Measurements from ENCODE around the gene IL23R.

The IL23R gene

DNA sequence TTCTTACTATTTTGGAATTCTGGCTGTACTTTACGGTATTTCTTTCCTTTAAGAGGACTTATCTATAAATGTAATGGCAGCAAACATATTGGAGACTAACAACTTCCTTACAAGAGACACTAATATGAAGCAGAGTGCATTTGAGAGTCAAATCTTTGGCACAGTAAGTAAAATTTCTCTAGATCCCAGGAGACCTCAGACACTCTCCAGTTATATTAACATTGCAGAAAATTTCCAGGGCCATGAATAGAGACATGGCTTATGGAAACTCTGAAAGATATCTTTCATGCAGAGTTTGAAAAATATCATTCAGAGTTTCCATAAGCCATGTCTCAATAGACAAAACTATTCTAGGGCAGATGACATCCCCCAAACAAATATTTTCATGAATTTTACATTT, 51.2 kb downstream of the IL23R start:
- TF ChIP-seq SUZ12 (IDR thresholded peaks at IDR 0.05; ENCODE audit: extremely low read depth, insufficient read depth, insufficient read length) (no peak), YY1 (IDR thresholded peaks at IDR 0.05; ENCODE audit: insufficient read depth, insufficient read length) (no peak), ZNF274 (IDR thresholded peaks at IDR 0.05; ENCODE audit: low read depth, low read length) (no peak)
- Histone ChIP-seq H3K9ac (ENCODE audit: insufficient read length, low read depth) (no peak overlapping the region), H3K36me3 (ENCODE audit: insufficient read depth, insufficient read length, low read length) (no peaks in the 10 kb centered on the region), H3K9me3 (ENCODE audit: insufficient read depth, low read length) (no peaks in the 10 kb centered on the region), H3K4me1 (ENCODE audit: insufficient read depth, insufficient read length) (peaks cover 2% of the 10 kb centered on the region), H3K27me3 (ENCODE audit: insufficient read depth, insufficient read length) (no peaks in the 10 kb centered on the region), H3K4me3 (ENCODE audit: insufficient read length, low read depth) (no peak overlapping the region)
- no peak for DNase-seq (ENCODE audit: low read depth, low spot score)

DNA sequence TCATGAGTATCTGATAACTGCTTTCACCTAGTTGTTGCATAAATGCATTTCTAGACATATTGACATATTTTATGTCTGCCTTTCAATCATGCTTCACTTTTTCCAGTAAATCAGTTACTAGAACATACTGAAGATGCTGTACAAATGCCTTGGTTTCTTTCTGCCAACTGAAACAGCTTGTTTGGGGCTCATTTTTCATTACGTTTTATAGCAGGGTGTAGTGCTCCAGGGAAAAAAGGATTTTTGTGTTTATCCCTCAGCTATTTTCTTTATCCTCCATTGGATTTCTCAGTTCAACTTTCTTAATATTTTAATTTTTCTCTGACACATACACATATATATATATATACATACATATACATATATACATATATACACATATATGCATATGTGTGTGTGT, 51.7 kb downstream of the IL23R start:
- TF ChIP-seq ZNF274 (IDR thresholded peaks at IDR 0.05; ENCODE audit: low read depth, low read length), result no peak
- no peak for TF ChIP-seq SUZ12 (IDR thresholded peaks at IDR 0.05; ENCODE audit: extremely low read depth, insufficient read depth, insufficient read length)
- no peak for TF ChIP-seq YY1 (IDR thresholded peaks at IDR 0.05; ENCODE audit: insufficient read depth, insufficient read length)
- H3K27me3 ChIP-seq (ENCODE audit: insufficient read depth, insufficient read length), result no peaks in the 10 kb centered on the region

DNA sequence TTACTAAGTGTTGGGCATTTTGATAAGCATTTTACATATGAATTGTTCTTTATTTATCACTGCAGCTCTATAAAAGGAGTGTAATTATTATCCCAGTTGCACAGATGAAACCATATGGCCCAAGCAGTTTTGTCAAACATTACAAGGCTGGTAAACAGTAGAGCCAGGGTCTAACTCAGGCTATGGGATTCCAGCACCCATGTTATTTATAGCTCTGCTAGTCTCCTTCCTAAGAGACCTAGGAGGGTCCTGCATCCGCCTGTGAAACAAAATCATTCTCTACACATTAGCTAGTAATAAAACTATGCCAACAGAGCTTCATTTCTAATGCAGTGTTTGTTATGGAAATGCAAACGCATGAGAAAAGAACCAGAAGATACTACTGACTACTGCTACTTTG, 58.6 kb downstream of the IL23R start:
- no peak for DNase-seq (ENCODE audit: low read depth, low spot score)
- Histone ChIP-seq H3K9ac (ENCODE audit: insufficient read length, low read depth) (no peak overlapping the region), H3K4me3 (ENCODE audit: insufficient read length, low read depth) (no peak overlapping the region), H3K4me1 (ENCODE audit: insufficient read depth, insufficient read length) (no peaks in the 10 kb centered on the region), H3K36me3 (ENCODE audit: insufficient read depth, insufficient read length, low read length) (no peaks in the 10 kb centered on the region), H3K9me3 (ENCODE audit: insufficient read depth, low read length) (peaks cover 14% of the 10 kb centered on the region; the same call in 1 of the 2 replicates), H3K27me3 (ENCODE audit: insufficient read depth, insufficient read length) (no peaks in the 10 kb centered on the region)
- TF ChIP-seq SUZ12 (IDR thresholded peaks at IDR 0.05; ENCODE audit: extremely low read depth, insufficient read depth, insufficient read length) (no peak), YY1 (IDR thresholded peaks at IDR 0.05; ENCODE audit: insufficient read depth, insufficient read length) (no peak), ZNF274 (IDR thresholded peaks at IDR 0.05; ENCODE audit: low read depth, low read length) (no peak)

More for the DNA sequence above, 51.7 kb downstream of the IL23R start:
- no peaks in the 10 kb centered on the region for H3K36me3 ChIP-seq (ENCODE audit: insufficient read depth, insufficient read length, low read length)
- peaks cover 2% of the 10 kb centered on the region for H3K4me1 ChIP-seq (ENCODE audit: insufficient read depth, insufficient read length)
- no peak for DNase-seq (ENCODE audit: low read depth, low spot score)
- no peak overlapping the region for H3K9ac ChIP-seq (ENCODE audit: insufficient read length, low read depth)
- no peak overlapping the region for H3K4me3 ChIP-seq (ENCODE audit: insufficient read length, low read depth)
- H3K9me3 ChIP-seq (ENCODE audit: insufficient read depth, low read length), result no peaks in the 10 kb centered on the region

DNA sequence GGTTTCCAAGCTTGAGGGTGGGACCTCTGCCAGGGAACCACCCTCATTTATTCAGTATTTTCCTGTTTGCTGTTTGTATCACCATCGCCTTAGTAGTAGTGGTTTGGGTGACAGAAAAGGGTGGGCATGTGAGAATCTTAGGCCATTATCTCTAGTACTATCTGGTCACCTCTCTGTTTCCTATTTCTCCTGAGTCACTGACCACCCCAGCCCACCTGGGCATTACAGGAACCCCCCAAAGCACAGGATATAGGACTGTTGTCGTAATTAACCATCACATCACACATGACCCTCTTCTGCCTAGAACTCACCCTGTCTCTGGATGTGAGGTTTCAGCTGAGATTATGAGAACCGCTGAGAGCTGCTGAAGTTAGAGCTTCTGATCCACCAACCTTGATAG, 60.4 kb downstream of the IL23R start:
- no peak overlapping the region for H3K9ac ChIP-seq (ENCODE audit: insufficient read length, low read depth)
- H3K4me1 ChIP-seq (ENCODE audit: insufficient read depth, insufficient read length), result no peaks in the 10 kb centered on the region
- H3K4me3 ChIP-seq (ENCODE audit: insufficient read length, low read depth), result no peak overlapping the region
- H3K9me3 ChIP-seq (ENCODE audit: insufficient read depth, low read length), result peaks cover 14% of the 10 kb centered on the region; the same call in 1 of the 2 replicates
- TF ChIP-seq SUZ12 (IDR thresholded peaks at IDR 0.05; ENCODE audit: extremely low read depth, insufficient read depth, insufficient read length), result no peak
- H3K36me3 ChIP-seq (ENCODE audit: insufficient read depth, insufficient read length, low read length), result no peaks in the 10 kb centered on the region
- H3K27me3 ChIP-seq (ENCODE audit: insufficient read depth, insufficient read length), result no peaks in the 10 kb centered on the region
- no peak for DNase-seq (ENCODE audit: low read depth, low spot score)

DNA sequence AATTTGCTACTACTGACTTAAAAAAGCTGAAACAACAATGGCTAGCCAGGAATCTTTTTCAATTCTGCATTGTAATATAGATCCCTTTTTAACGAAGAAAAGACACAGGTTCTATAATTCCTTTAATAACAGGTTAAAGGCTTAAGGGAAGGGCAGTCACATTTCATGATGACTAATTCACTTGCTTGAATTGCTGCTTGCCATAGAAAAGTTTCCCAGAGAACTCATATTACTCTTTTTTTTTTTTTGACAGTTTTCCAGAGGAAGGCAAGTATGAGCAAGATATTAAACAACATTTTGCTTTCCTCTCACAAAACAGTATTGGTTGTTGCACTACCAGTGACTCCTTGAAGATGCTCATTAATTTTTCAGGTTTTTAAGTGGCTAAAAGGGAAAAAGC, 60.9 kb downstream of the IL23R start:
- no peak for DNase-seq (ENCODE audit: low read depth, low spot score)
- no peak for TF ChIP-seq SUZ12 (IDR thresholded peaks at IDR 0.05; ENCODE audit: extremely low read depth, insufficient read depth, insufficient read length)
- TF ChIP-seq YY1 (IDR thresholded peaks at IDR 0.05; ENCODE audit: insufficient read depth, insufficient read length), result no peak
- TF ChIP-seq ZNF274 (IDR thresholded peaks at IDR 0.05; ENCODE audit: low read depth, low read length), result no peak
- no peaks in the 10 kb centered on the region for H3K4me1 ChIP-seq (ENCODE audit: insufficient read depth, insufficient read length)
- peaks cover 14% of the 10 kb centered on the region; the same call in 1 of the 2 replicates for H3K9me3 ChIP-seq (ENCODE audit: insufficient read depth, low read length)
- no peaks in the 10 kb centered on the region for H3K27me3 ChIP-seq (ENCODE audit: insufficient read depth, insufficient read length)
- no peaks in the 10 kb centered on the region for H3K36me3 ChIP-seq (ENCODE audit: insufficient read depth, insufficient read length, low read length)
- no peak overlapping the region for H3K4me3 ChIP-seq (ENCODE audit: insufficient read length, low read depth)
- no peak overlapping the region for H3K9ac ChIP-seq (ENCODE audit: insufficient read length, low read depth)

DNA sequence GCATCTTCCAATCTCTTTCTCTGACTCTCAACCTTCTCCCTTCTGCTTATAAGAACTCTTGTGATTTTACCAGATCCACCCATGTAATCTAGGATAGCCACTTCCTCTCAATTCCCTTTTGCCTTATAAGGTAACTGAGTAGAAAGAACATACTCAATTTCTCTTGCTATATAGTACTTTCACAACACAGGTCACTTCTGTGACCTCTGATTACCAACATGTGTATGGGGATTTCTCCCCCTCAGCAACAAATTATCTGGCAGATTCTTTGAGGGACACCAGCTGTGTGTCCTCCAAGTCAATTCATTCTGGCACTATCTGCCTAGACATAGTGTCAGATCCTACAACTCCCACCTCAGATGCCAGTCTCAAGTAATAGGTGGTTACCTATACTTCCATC, 62.5 kb downstream of the IL23R start:
- no peaks in the 10 kb centered on the region for H3K36me3 ChIP-seq (ENCODE audit: insufficient read depth, insufficient read length, low read length)
- TF ChIP-seq SUZ12 (IDR thresholded peaks at IDR 0.05; ENCODE audit: extremely low read depth, insufficient read depth, insufficient read length) (no peak), YY1 (IDR thresholded peaks at IDR 0.05; ENCODE audit: insufficient read depth, insufficient read length) (no peak), ZNF274 (IDR thresholded peaks at IDR 0.05; ENCODE audit: low read depth, low read length) (no peak)
- no peaks in the 10 kb centered on the region for H3K4me1 ChIP-seq (ENCODE audit: insufficient read depth, insufficient read length)
- H3K9ac ChIP-seq (ENCODE audit: insufficient read length, low read depth), result no peak overlapping the region
- DNase-seq (ENCODE audit: low read depth, low spot score), result no peak
- peaks cover 14% of the 10 kb centered on the region; the same call in 1 of the 2 replicates for H3K9me3 ChIP-seq (ENCODE audit: insufficient read depth, low read length)
- H3K27me3 ChIP-seq (ENCODE audit: insufficient read depth, insufficient read length), result no peaks in the 10 kb centered on the region
- H3K4me3 ChIP-seq (ENCODE audit: insufficient read length, low read depth), result no peak overlapping the region

DNA sequence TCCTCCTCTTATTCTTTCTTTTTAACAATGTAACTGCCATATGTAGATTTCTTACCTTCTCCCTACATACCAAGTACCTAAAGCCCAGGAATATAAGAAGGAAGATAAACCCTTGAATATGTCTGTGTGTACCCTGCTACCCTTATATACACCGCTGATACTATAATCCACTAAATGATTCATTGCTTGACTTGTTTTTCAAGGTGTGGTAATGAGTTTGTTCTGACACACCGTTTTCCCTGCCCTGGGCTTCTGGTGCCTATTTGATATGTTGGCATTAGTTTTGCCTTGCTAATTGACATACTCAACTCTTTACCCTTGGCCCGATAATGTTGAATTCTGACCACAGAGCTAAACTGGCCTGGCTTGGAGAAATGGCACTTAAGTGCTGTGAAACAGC, 64.3 kb downstream of the IL23R start:
- H3K9me3 ChIP-seq (ENCODE audit: insufficient read depth, low read length), result peaks cover 14% of the 10 kb centered on the region; the same call in 1 of the 2 replicates
- no peak for DNase-seq (ENCODE audit: low read depth, low spot score)
- no peaks in the 10 kb centered on the region for H3K27me3 ChIP-seq (ENCODE audit: insufficient read depth, insufficient read length)
- H3K4me1 ChIP-seq (ENCODE audit: insufficient read depth, insufficient read length), result no peaks in the 10 kb centered on the region
- no peak overlapping the region for H3K9ac ChIP-seq (ENCODE audit: insufficient read length, low read depth)
- H3K36me3 ChIP-seq (ENCODE audit: insufficient read depth, insufficient read length, low read length), result no peaks in the 10 kb centered on the region
- no peak overlapping the region for H3K4me3 ChIP-seq (ENCODE audit: insufficient read length, low read depth)
- TF ChIP-seq ZNF274 (IDR thresholded peaks at IDR 0.05; ENCODE audit: low read depth, low read length), result no peak
- TF ChIP-seq SUZ12 (IDR thresholded peaks at IDR 0.05; ENCODE audit: extremely low read depth, insufficient read depth, insufficient read length), result no peak
- no peak for TF ChIP-seq YY1 (IDR thresholded peaks at IDR 0.05; ENCODE audit: insufficient read depth, insufficient read length)

DNA sequence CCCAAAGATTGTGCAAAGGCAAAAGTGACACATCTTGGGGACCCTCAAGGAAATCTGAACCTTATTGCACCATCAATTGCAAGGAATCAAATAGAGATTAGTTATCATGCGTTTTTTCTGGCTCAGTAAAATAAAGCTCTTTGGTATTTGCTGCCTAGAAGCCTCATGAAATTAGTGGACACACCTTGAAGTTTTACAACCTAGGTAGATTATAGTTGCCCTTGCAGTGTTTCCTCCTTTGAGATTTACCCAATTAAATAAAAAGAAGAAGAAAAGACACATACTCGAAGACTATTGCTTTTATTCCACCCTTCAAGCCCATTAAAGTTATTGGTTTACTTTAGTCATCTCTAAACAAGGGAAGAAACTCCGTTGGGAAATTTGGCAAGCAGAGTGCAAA, 70.0 kb downstream of the IL23R start:
- TF ChIP-seq YY1 (IDR thresholded peaks at IDR 0.05; ENCODE audit: insufficient read depth, insufficient read length), result no peak
- Histone ChIP-seq H3K36me3 (ENCODE audit: insufficient read depth, insufficient read length, low read length) (no peaks in the 10 kb centered on the region), H3K4me3 (ENCODE audit: insufficient read length, low read depth) (no peak overlapping the region), H3K9ac (ENCODE audit: insufficient read length, low read depth) (no peak overlapping the region), H3K4me1 (ENCODE audit: insufficient read depth, insufficient read length) (no peaks in the 10 kb centered on the region), H3K27me3 (ENCODE audit: insufficient read depth, insufficient read length) (no peaks in the 10 kb centered on the region), H3K9me3 (ENCODE audit: insufficient read depth, low read length) (0 out of 2 replicates have a peak, but pooled peaks cover 7% of the 10 kb centered on the region)
- DNase-seq (ENCODE audit: low read depth, low spot score), result no peak

Data from NT2/D1 (cell line).